GM18873 (cell line): ENCODE measurements around the gene HSPBP1.
"Not testable (repeated sequence)": the region's sequence is repeated elsewhere in the genome, so short reads cannot be mapped to it uniquely, and the experiment has no call there.

Source experiments
- ATAC-seq: cut with Tn5 transposase; IDR thresholded peaks from one replicate; pipeline ENCODE4 v1.9.1; 2021; ENCODE audit warnings: mild to moderate bottlenecking, moderate library complexity, moderate number of reproducible peaks; ENCODE audit not compliant: unreplicated experiment, low FRiP score

The HSPBP1 gene

DNA sequence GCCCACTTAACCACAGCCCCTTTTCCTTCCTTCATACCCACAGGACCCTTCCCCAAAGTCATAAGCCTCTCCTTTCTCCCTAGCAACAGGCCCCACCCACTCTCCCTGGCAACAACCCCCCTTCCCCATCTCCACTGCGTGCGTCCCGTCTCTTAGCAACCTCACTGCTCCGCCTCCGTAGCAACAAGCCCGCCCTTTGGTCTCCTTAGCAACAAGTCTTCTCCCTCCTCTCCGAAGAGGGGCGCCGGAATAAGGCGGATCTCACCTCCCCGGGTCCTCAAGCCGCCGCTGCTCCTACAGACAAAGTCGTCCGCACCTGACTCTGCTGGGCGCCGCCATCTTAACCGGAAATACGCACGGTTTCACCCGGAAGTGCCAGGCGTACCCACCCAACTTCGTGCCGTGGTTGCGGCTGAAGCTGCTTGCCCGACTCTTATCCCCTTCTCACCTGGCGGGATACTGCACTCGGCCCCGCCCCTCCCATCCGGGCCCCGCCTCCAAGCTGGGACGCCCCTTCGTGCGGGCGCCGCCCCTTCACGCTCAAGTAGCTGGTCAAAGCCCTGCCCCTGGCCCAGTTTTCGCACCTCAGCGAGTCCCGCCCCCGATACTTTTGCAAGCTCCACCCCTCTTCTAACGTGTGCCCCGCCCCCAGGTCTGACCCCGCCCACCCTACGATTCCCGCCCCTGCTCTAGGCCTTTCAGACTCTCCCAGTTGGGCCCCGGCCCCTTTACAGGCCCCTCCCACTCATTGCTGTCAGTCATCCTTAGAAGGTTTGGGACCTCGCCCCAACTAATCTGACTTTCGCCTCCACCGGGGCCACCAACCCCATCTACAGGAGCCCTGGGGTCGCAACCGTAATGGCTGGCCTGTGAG, at the start of gene HSPBP1:
Gene HSPBP1, minus strand, starts transcription at position 341 of the 874 bp plus-strand sequence. CDS start 502 bp downstream, outside the sequence.
- peak; percentile 65 for ATAC-seq

DNA sequence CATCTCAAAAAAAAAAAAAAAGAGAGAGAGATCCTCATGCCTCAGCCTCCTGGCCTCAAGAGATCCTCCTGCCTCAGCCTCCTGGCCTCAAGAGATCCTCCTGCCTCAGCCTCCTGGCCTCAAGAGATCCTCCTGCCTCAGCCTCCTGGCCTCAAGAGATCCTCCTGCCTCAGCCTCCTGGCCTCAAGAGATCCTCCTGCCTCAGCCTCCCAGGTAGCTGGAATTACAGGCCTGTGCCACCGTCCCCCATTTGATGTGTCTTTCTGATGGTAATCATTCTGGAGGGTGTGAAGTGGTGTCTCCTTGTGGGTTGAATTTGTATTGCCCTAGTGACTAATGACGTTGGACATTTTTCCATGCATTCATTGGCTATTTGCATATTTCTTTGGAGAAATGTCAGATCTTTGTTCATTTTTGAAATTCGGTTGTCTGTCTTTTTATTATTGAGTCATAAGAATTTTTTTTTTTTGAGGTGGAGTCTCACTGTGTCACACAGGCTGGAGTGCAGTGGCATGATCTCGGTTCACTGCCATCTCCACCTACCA, 48.9 kb upstream of the HSPBP1 start:
- not testable (repeated sequence) for ATAC-seq

- ATAC-seq, result no peak
Observed at GRCh38 chr19:55325172-55325571, 45.3 kb upstream of the HSPBP1 start, which contains the start of gene TMEM150B. Gene TMEM150B, minus strand, starts transcription at chr19:55325341. Its CDS starts 4,305 bp downstream, at chr19:55321036.

DNA sequence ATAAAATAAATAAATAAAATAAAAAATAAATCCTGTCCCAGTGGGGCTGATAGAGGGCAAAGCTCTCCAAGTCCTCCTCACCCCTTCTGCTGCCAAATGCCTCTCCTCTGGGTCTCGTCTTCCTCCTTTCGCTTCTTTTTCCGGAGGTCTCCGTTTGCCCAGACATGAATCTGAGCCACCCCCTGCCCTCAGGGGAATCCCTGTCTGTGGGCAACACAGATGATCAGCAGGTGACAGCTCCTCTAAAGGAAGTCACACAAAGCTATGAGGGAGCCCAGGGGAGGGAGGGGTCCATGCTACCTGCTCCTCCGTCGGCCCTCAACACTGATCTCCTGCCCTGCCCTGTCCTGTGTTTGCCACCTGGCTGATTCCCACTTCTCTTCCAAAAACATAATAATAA, 44.8 kb upstream of the HSPBP1 start:
- ATAC-seq, result no peak

- no peak for ATAC-seq
Observed at GRCh38 chr19:55322204-55322885, 42.4 kb upstream of the HSPBP1 start.

DNA sequence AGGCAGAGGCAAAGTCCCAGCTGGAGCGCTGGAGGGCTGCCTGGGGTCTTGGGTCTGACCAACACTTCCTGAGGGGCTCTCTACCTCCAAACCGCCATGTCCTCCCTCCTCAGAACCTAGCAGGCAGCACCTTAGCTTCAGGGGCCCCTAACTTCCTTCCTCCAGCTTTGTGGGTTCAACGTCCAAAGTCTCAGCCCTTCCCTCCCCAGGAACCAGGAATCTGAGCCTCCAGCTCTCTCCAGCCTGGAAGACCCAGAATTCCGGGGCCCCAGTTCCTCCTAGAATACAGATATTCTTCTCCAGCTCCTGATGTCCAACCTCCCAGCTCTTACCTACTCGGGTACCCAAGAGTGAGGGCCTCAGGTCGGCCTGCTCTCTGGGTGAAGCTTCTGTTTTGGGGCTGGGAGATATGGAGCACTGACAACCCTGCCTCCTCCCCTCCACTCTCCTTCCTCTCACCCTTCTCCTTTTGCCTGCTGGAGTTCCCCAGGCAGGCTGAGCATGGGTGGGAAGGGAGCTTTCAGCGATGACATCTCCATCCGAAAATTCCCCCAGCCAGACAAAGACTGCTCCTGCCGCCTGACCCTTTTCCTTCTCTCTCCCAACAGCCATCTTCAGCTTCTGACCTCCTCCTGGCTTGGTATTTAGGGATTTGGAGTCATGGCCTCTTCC, 41.7 kb upstream of the HSPBP1 start:
- ATAC-seq, result no peak

DNA sequence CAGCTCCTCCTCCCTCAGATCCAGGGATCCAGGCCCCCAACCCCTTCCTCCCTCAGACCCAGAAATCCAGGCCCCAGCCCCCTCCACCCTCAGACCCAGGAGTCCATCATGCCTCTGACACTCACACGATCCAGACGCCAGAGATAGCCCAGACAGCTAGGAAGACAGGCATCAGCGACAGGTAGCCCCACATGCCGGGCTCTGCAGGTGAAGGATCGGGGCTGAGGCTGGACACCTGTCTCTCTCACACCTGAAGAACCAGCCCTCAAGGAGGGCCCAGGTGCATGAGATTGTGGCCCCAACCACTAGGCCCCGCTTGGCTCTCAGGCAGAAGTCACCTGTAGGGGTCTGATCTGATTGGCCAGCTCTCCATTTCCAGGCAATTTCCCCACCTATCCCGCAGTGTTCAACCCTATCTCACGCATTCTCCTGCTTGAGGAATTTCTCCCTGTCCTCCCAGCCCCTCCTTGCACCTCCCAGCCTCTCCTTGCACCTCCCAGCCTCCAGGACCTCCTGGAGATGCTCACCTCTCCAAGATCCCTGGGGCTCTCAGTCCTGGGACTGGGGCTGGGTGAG, 41.0 kb upstream of the HSPBP1 start:
- ATAC-seq, result no peak

GRCh38 chr19:55319785-55320184, 39.9 kb upstream of the HSPBP1 start:
- no peak for ATAC-seq

- no peak for ATAC-seq
Observed at GRCh38 chr19:55316646-55317045, 36.7 kb upstream of the HSPBP1 start.

- no peak for ATAC-seq
Observed at GRCh38 chr19:55315956-55316525, 36.1 kb upstream of the HSPBP1 start.

GRCh38 chr19:55314396-55314795, 34.5 kb upstream of the HSPBP1 start:
- no peak for ATAC-seq

DNA sequence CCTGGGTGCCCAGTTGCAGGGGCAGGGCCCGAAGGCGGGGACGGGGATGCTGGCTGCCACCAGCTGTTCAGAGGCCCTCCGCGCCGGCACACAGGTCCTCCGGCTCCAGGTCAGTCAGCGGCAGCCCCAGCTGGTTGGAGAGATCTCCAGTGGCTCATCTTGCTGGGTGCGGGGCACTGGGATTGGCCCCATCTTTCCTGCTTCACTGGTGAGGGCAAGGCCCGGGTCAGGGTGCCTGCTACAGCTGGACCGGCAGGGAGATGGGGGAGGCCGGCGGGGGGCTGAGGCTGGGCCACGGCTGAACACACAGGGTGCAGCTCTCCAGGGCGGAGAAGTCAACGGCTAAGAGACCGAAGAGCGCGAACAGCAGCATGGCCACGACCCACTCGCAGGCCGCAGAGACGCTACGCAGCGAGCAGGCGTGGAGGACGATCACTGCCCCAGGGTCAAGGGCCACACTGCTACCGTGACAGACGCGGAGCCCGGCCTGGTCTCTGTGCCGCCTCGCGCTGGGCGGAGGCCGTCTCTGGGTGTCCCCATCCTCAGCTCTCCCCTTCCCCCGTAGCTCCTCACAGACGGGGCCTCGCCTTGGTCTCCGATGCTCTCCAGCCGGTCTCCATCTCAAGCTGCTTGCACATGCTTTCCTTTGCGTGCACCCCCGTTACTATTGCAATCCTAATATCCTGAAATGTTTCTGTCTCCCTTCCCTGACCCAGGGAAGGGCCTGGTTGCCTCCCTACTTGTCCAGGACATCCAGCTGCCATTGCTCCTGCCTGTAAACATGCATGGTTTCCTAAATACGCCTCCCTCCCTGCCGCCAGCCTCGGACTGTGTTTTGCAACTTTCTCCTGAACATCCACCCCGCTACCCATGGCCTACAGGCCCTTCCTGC, 33.0 kb upstream of the HSPBP1 start:
- ATAC-seq, result no peak

DNA sequence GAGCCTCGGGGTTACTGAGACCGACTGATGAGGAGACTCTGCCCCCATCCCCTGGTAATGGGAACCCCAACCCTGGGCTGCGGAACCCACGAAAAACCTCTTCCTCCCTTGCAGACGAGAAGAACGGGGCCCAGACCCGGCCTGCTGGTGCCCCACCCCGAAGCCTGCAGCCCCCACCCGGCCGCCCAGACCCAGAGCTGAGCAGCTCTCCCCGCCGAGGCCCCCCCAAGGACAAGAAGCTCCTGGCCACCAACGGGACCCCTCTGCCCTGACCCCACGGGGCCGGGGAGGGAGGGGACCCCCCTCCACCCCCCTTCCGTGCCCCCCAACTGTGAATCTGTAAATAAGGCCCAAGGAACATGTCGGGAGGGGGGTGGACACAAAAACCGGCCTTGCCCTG, 31.9 kb upstream of the HSPBP1 start:
- no peak for ATAC-seq

DNA sequence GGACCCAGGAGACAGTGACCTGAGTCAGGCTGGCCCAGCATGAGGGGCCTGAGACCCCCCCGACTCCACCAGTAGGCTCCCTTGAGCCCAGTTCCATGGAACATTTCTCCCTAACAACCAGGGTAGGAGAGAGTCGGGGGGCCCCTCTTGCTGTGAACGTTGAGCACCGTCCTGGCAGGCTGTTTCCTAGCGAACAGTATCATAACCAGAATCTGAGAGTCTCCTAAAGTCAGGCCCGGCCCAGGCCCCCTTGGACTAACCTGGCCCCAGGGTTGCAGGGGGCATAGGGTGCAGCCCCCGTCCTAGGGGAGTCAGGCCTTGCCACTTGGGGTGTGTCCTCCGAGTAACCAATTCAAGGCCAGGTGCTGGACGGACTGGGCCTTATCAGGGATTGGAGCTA, 31.5 kb upstream of the HSPBP1 start:
- no peak for ATAC-seq

DNA sequence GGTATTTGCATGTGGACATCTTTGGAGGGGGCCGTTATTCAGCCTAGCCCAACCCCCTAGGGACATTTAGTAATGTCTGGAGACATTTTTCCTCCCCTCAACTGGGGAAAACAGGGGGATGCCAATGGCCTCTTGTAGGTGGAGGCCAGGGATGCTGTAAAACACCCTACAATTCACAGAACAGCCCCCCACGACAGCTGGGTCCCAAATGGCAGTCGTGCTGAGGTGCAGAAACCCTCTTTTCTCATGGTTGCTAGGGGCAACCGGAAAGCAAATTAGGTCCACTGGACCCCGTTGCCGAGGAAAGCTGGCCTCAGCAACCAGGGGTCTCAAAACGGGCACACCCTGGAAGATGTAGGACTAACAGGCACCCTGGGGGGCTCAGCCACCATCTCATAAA, 30.6 kb upstream of the HSPBP1 start:
- no peak for ATAC-seq

- no peak for ATAC-seq
Observed at GRCh38 chr19:55309448-55309847, 29.5 kb upstream of the HSPBP1 start.

DNA sequence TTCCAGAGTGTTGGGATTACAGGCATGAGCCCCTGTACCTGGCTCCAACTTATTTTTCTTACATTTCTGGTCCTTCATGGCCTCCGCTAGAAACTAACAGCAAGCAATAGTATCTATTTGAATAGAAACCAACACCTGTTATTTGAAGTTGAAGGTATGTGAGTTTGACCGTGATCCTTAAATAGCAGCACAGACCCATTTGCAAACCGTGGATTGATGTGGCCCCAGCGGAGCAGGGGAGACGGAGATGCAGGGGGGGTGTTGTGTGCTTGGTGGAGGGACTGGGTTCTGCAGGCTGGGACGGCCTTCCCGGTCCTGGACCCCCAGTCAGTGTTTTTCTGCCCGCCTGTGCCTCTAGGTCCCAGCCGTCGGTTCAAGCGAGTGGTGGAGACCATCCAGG, 28.4 kb upstream of the HSPBP1 start:
- ATAC-seq, result no peak

GRCh38 chr19:55306712-55307111, 26.8 kb upstream of the HSPBP1 start:
- ATAC-seq, result no peak

DNA sequence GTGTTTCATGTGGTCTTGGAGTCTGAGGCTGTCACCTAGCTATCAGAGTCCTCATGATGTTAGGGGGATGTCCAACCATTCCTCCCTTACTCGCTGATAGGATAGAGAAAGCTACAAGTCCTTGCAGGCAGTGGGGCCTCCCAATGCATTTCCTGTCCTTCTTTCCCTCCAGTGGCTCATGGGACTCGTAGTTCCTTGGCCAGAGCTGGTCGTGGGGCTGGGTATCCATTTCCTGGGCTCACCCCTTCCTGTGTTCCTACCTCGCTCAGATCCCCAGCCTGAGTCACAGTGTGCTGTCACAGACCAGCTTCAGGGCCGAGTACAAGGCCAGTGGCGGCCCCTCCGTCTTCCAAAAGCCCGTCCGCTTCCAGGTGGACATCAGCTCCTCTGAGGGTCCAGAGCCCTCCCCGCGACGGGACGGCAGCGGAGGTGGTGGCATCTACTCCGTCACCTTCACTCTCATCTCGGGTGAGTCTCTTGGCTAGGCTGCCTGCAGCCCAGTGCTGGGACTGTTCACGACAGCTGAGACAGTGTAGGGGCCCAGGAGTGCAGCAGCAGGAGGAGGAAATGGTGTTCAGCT, 26.2 kb upstream of the HSPBP1 start:
- ATAC-seq, result no peak
